Neural crest cell (in vitro differentiated cells): ENCODE measurements around the gene ARID3A. TPM values are rescaled to one million over a fixed set of nuclear protein-coding genes. Genes with fewer than 3 reads are reported as not detected.

Experiments
- DNase-seq: peaks from one replicate; pipeline ENCODE4 v3.0.0; 2021; ENCODE audit warnings: low read depth, mixed read lengths, low spot score
- H3K27ac Mint-ChIP-seq: one replicate; pipeline ENCODE4 v1.8.0; 2021; ENCODE audit warnings: mild to moderate bottlenecking, mixed read lengths; ENCODE audit not compliant: unreplicated experiment
- H3K27me3 Mint-ChIP-seq: 2 replicates; pipeline ENCODE4 v1.8.0; 2021; ENCODE audit warnings: low read depth, mild to moderate bottlenecking, mixed read lengths
- H3K36me3 Mint-ChIP-seq: 2 replicates; pipeline ENCODE4 v1.8.0; 2021; ENCODE audit warnings: low read depth, mild to moderate bottlenecking, mixed read lengths
- H3K4me1 Mint-ChIP-seq: 2 replicates; pipeline ENCODE4 v1.8.0; 2021; ENCODE audit warnings: mixed read lengths
- H3K4me3 Mint-ChIP-seq: one replicate; pipeline ENCODE4 v1.8.0; 2021; ENCODE audit warnings: mild to moderate bottlenecking, mixed read lengths
- H3K9me3 Mint-ChIP-seq: 2 replicates; pipeline ENCODE4 v1.8.0; 2021; ENCODE audit warnings: mixed read lengths
- CTCF ChIP-seq: fragments of 200-600 bp; sonication (generic); conservative IDR thresholded peaks from 2 replicates; pipeline ENCODE4 v1.5.0; 2021; ENCODE audit warnings: antibody characterized with exemption, mild to moderate bottlenecking
- total RNA-seq: library from RNA; stranded (reverse); gene quantifications from 2 replicates; pipeline ENCODE4 v1.2.1, GENCODE V29; 2021

ARID3A gene
- total RNA-seq, 1 donor from 2014 or later: 48.4 TPM

GRCh38 chr19:896999-897398 is 28.8 kb upstream of the ARID3A start:
- no peak for TF ChIP-seq CTCF
- Mint-ChIP-seq H3K27ac (no peak overlapping the region), H3K27me3 (peaks cover 6% of the 10 kb centered on the region), H3K4me1 (peaks cover 10% of the 10 kb centered on the region), H3K4me3 (peak overlapping the region; percentile 38), H3K36me3 (no peaks in the 10 kb centered on the region), H3K9me3 (no peaks in the 10 kb centered on the region)
- DNase-seq: no peak

- no peaks in the 10 kb centered on the region for H3K9me3 Mint-ChIP-seq
- H3K4me3 Mint-ChIP-seq: no peak overlapping the region
- no peak overlapping the region for H3K27ac Mint-ChIP-seq
- no peak for TF ChIP-seq CTCF
- H3K4me1 Mint-ChIP-seq: peaks cover 10% of the 10 kb centered on the region
- peaks cover 6% of the 10 kb centered on the region for H3K27me3 Mint-ChIP-seq
- H3K36me3 Mint-ChIP-seq: no peaks in the 10 kb centered on the region
- DNase-seq: no peak
Observed at GRCh38 chr19:897442-898039, 28.3 kb upstream of the ARID3A start.

- TF ChIP-seq CTCF: no peak
- H3K4me3 Mint-ChIP-seq: no peak overlapping the region
- H3K27me3 Mint-ChIP-seq: no peaks in the 10 kb centered on the region
- no peak for DNase-seq
- H3K9me3 Mint-ChIP-seq: no peaks in the 10 kb centered on the region
- H3K4me1 Mint-ChIP-seq: peaks cover 3% of the 10 kb centered on the region
- no peaks in the 10 kb centered on the region for H3K36me3 Mint-ChIP-seq
- H3K27ac Mint-ChIP-seq: no peak overlapping the region
Observed at GRCh38 chr19:898663-899062, 27.2 kb upstream of the ARID3A start.

- Mint-ChIP-seq H3K27ac (no peak overlapping the region), H3K27me3 (no peaks in the 10 kb centered on the region), H3K9me3 (no peaks in the 10 kb centered on the region), H3K4me1 (no peaks in the 10 kb centered on the region), H3K4me3 (no peak overlapping the region), H3K36me3 (no peaks in the 10 kb centered on the region)
- TF ChIP-seq CTCF: no peak
- no peak for DNase-seq
Observed at GRCh38 chr19:899336-900042, 26.3 kb upstream of the ARID3A start.

- Mint-ChIP-seq H3K27ac (no peak overlapping the region), H3K9me3 (no peaks in the 10 kb centered on the region), H3K4me1 (no peaks in the 10 kb centered on the region), H3K27me3 (no peaks in the 10 kb centered on the region), H3K36me3 (no peaks in the 10 kb centered on the region), H3K4me3 (no peak overlapping the region)
- TF ChIP-seq CTCF: no peak
- no peak for DNase-seq
Observed at GRCh38 chr19:900043-900301, 25.9 kb upstream of the ARID3A start.
